ENCODE data around the gene BCL2L1.

Gene BCL2L1

GRCh38 chr20:31664696-31665354, 57.8 kb downstream of the BCL2L1 start:
- peak in 1 of 2 donors; percentile 47 for DNase-seq
- TF ChIP-seq CTCF (IDR thresholded peaks at IDR 0.05): no peak
- H3K4me3 ChIP-seq: no peak overlapping the region
- H3K4me1 ChIP-seq: peaks cover 6 to 81% (median 65%) of the 10 kb centered on the region in 4 donors
- H3K9me3 ChIP-seq: no peaks in the 10 kb centered on the region
- intact Hi-C loops (cut with DNase I; ENCODE audit: low total_unique reads): loop anchor here (10.0 kb wide), 2 partner anchors 160 to 290 kb away; partner anchors contain the start of gene PDRG1
- peak overlapping the region; percentile 88 to 97 for H3K27ac ChIP-seq
- peaks cover 13 to 29% (median 20%) of the 10 kb centered on the region in 3 donors for H3K36me3 ChIP-seq
- no peaks in the 10 kb centered on the region for H3K27me3 ChIP-seq

- no peaks in the 10 kb centered on the region for H3K9me3 ChIP-seq
- intact Hi-C loops (cut with DNase I; ENCODE audit: low total_unique reads): loop anchor here (10.0 kb wide), 2 partner anchors 161 to 291 kb away; partner anchors contain the start of gene PDRG1
- H3K27me3 ChIP-seq: no peaks in the 10 kb centered on the region
- no peak for DNase-seq
- H3K27ac ChIP-seq: peak overlapping the region; percentile 88 to 97
- H3K4me3 ChIP-seq: no peak overlapping the region
- H3K4me1 ChIP-seq: peaks cover 0 to 74% (median 57%) of the 10 kb centered on the region in 4 donors
- no peak for TF ChIP-seq CTCF (IDR thresholded peaks at IDR 0.05)
- H3K36me3 ChIP-seq: peaks cover 13 to 29% (median 20%) of the 10 kb centered on the region in 3 donors
Measured at GRCh38 chr20:31663838-31664695, 58.6 kb downstream of the BCL2L1 start.

- no peak for TF ChIP-seq CTCF (IDR thresholded peaks at IDR 0.05)
- Histone ChIP-seq H3K36me3 (peaks cover 13 to 29% (median 20%) of the 10 kb centered on the region in 3 donors), H3K4me1 (peaks cover 0 to 68% (median 51%) of the 10 kb centered on the region in 4 donors), H3K9me3 (no peaks in the 10 kb centered on the region), H3K4me3 (no peak overlapping the region), H3K27ac (peak overlapping the region; percentile 88 to 97), H3K27me3 (no peaks in the 10 kb centered on the region)
- intact Hi-C loops (cut with DNase I; ENCODE audit: low total_unique reads): loop anchor here (10.0 kb wide), 2 partner anchors 161 to 291 kb away; partner anchors contain the start of gene PDRG1
- DNase-seq: no peak
Measured at GRCh38 chr20:31663524-31663837, 59.2 kb downstream of the BCL2L1 start.

GRCh38 chr20:31662372-31662854, 60.3 kb downstream of the BCL2L1 start:
- Histone ChIP-seq H3K4me1 (peaks cover 0 to 57% (median 41%) of the 10 kb centered on the region in 4 donors), H3K36me3 (peaks cover 13 to 29% (median 20%) of the 10 kb centered on the region in 3 donors), H3K27ac (peak overlapping the region; percentile 50 to 67), H3K27me3 (no peaks in the 10 kb centered on the region), H3K4me3 (no peak overlapping the region), H3K9me3 (no peaks in the 10 kb centered on the region)
- intact Hi-C loops (cut with DNase I; ENCODE audit: low total_unique reads): loop anchor here (10.0 kb wide), 2 partner anchors 162 to 292 kb away; partner anchors contain the start of gene PDRG1
- no peak for DNase-seq
- TF ChIP-seq CTCF (IDR thresholded peaks at IDR 0.05): no peak

- H3K27ac ChIP-seq: peak overlapping the region; percentile 50 to 67
- H3K36me3 ChIP-seq: peaks cover 13 to 29% (median 20%) of the 10 kb centered on the region in 3 donors
- H3K27me3 ChIP-seq: no peaks in the 10 kb centered on the region
- H3K9me3 ChIP-seq: no peaks in the 10 kb centered on the region
- DNase-seq: peak; percentile 75 to 88
- H3K4me3 ChIP-seq: peak overlapping the region; percentile 30 to 43
- TF ChIP-seq CTCF (IDR thresholded peaks at IDR 0.05): peak; percentile 64 to 81
- peaks cover 0 to 51% (median 35%) of the 10 kb centered on the region in 4 donors for H3K4me1 ChIP-seq
- intact Hi-C loops (cut with DNase I; ENCODE audit: low total_unique reads): loop anchor here (2.0 to 10.0 kb wide), 3 partner anchors 61 to 293 kb away; partner anchors contain the start of genes BCL2L1 and PDRG1
Measured at GRCh38 chr20:31661625-31662371, 60.9 kb downstream of the BCL2L1 start.
